Adipose tissue (tissue), 3 donors: ENCODE data around the gene ROR1. TPM values are rescaled to one million over a fixed set of nuclear protein-coding genes. Genes with fewer than 3 reads are reported as not detected.

Experiments used
- H3K27ac ChIP-seq: one replicate; pipeline ENCODE4 v1.5.1; 2013; ENCODE audit warnings: low read depth, low read length
- WGBS, 3 donors: extraction: QIAGEN DNeasy Blood & Tissue Kit; methylation state at CpG; one replicate each; pipeline ENCODE4 v1.1.7; 2013; 5-methylcytosine and 5-hydroxymethylcytosine counted together
- polyA plus RNA-seq, 3 donors: library from polyadenylated mRNA; stranded (reverse); fragments of 200-250 nt; gene quantifications; one replicate each; pipeline ENCODE4 v1.2.3, GENCODE V29; 2013
- donor health status: healthy with polysubstance abuse.
- donor health status: Bipolar disorder and iron deficiency.
- donor health status: healthy.

Gene ROR1
- polyA plus RNA-seq, 3 donors = 2.1 to 2.8 (median 2.1) TPM

DNA sequence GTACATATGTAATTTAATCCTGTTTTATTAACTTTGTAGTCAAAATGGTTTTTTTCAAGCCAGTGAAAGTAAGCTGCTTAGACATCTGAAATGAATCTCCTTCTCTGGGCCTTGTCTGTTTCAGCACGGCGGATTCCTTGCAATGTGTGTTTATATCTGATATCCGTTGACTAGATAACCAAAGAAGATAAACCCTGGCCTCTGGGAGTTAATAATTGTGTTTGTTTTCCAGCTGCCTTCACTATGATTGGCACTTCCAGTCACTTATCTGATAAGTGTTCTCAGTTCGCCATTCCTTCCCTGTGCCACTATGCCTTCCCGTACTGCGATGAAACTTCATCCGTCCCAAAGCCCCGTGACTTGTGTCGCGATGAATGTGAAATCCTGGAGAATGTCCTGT is 366.1 kb downstream of the ROR1 start:
- no peak overlapping the region for H3K27ac ChIP-seq
- 64 to 89% (median 81%) methylated on average over 10 of the region's 10 CpGs for WGBS, 3 donors

DNA sequence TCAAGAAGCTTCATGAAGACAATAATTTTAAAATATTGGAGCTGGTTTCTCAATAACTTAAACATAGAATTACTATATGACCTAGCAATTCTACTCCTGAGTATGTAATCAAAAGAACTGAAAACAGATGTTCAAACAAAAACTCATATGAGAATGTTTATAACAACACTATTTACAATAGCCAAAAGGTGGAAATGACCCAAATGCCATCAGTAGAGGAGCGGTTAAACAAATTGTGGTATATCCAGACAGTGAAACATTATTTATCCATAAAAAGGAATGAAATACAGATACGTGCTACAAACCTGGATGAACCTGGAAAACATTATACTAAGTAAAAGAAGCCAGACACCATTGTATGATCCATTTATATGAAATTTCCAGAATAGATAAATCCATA is 366.8 kb downstream of the ROR1 start:
- 65 to 94% (median 75%) methylated on average over 2 of the region's 2 CpGs for WGBS, 3 donors
- H3K27ac ChIP-seq = no peak overlapping the region

DNA sequence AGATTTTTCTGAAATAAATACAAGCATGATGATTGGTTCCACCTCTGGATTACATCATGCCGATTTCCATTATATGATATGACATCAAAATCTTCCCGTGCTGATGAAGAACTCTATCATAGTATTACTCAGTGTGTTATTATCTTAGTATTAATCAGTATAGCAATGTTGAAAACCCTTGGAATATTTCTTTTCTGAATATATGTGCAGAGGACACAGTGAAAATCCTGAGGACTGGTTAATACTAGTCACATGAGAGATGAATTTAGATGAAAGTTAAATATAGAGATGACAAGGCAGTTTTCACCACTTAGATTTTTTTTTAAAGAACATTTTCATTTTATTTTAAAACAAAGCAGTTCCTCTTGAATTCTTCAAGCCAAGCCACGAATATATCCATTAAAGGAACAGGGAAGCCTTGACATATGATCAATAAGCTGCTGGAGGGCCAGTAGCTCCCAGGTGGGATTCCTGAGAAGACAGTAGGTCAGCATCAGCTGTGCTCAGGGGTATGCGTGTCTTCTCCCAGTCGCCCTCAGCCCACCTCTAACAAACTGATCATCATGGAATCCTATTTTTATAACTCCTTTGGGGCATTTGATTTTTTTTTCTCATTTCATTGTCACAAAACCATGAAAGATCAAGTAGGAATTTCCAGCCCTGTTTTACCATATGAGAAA is 373.4 kb downstream of the ROR1 start:
- WGBS, 3 donors = 81 to 86% (median 84%) methylated on average over 5 of the region's 5 CpGs
- H3K27ac ChIP-seq = no peak overlapping the region

DNA sequence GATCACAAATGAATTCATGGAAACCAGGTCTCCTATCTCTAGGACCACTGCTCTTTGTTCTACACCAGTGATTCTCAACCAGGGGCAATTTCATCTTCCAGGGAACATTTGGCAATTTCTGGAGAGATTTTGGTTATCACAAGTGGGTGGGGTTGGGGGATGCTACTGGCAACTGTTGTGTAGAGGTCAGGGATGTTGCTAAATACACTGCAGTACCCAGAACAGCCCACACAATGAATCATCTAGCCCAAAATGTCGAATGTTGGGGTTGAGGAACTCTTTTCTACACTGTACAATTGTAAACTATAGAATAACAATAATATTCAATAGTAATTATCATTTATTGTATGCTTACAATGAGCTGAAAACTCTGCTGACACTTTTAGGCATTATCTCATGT is 373.9 kb downstream of the ROR1 start:
- H3K27ac ChIP-seq = no peak overlapping the region
- WGBS, 3 donors = 26 to 56% (median 39%) methylated on average over 1 of the region's 1 CpG

DNA sequence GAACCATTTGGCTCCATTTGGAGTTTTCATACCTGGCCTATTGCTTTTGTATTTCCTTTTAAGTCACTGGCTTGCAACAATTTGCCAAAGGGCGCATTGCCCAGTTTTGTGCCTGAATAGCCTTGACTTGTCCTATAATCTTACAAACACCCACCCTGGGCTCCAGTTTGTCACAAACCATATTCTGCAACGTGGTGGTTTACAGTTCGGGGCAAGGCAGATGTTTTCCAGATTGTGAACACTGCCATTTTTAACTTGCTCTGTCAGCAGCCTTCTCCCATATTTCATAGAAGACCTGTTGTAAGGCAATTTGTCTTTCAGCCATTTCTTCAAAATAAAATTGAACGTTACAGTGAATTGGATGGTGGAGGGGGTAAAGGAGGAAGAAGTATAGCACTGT is 376.4 kb downstream of the ROR1 start:
- 82 to 86% (median 82%) methylated on average over 4 of the region's 4 CpGs for WGBS, 3 donors

DNA sequence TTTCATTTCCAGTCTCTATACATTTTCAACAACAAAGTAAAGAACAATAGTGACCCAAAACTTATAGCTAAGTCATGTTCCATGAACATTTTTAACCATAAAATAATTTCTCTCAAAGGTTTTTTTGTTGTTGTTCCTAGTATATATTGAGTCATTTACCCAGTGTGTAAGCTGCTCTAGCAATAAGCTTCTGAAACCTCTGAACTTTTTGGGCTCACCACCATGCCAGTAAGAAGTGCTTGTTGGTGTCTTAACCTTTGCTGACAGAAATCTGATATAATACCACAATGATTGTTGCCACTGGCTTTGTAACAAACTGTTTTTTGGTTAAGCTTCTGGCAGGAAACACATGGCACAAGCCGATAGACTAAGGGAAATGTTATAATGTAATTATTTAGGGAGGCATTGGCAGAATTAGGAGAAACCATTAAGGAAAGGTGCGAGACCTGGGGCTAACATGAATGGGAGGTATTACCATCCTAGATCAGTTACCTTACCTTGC is 377.0 kb downstream of the ROR1 start:
- WGBS, 3 donors = 71 to 91% (median 71%) methylated on average over 2 of the region's 2 CpGs
- no peak overlapping the region for H3K27ac ChIP-seq

More for the DNA sequence above, 376.4 kb downstream of the ROR1 start:
- H3K27ac ChIP-seq = no peak overlapping the region

DNA sequence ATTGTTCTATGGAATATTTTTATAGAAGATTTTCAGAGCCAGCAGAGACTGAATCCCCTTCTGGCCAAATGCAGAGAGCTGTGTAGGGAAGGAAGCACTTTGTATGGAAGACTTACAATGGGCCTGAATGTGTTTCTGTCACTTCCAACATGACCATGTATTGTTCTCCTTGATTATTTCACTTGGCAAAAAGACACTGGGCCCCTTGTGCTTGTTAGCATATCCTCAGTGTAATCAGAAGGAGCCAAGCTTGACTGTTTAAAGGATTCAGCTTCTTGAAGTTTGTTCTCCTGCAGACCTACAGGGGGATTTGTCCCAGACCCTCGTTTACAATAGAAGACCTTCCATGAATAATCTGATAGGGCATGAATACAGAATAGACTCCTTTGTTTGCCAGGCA is 381.5 kb downstream of the ROR1 start:
- WGBS, 3 donors = 45 to 71% (median 59%) methylated on average over 1 of the region's 1 CpG
- no peak overlapping the region for H3K27ac ChIP-seq

DNA sequence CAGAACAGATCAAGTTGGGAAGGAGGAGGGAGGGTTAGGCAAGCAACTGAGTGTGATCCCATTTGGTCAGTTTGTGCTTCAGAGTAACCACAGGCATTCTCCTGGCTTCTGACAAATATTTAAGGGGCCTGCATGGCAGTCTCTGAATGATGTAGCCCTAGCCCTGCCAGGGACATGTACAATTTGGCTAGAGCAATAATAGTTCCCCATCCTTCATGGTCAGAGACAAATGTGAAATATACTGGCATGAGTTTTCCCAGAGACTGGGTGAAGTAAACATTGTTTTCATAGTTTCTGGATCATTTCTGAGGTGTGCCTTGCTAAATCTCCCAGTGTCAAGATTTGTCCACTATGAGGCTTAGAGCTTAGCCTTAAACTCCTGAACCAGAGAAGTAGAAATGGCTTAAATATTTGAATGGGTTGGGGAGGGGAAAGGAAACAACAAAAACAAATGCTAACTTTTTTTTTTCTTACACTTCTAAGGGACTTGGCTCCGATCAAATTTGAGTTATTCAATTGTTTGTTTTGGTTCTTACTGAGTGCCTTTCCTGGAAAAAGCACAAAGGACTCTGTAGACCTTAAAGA is 387.6 kb downstream of the ROR1 start:
- peak overlapping the region; percentile 32 for H3K27ac ChIP-seq
- WGBS, 3 donors = 8 to 59% (median 57%) methylated on average over 1 of the region's 1 CpG

DNA sequence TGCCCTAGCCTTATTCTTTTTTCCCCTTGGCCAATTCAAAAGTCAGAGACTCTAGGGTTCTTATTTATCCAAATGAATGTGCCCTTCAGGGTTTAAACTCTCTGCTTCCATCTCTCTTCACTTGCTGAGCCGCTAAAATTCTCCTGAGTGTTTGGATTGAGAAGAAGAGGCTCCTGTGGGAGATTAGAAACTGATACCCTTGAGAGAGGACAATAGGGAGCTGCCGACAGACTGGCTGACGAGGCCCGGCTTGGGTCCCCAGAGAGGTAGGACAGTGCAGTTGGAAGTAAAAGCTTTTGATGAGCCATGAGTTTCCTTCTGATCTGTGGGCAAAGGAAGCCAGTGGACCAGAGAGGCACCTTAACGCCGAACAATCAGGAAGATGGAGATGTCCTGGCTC is 388.3 kb downstream of the ROR1 start:
- no peak overlapping the region for H3K27ac ChIP-seq

DNA sequence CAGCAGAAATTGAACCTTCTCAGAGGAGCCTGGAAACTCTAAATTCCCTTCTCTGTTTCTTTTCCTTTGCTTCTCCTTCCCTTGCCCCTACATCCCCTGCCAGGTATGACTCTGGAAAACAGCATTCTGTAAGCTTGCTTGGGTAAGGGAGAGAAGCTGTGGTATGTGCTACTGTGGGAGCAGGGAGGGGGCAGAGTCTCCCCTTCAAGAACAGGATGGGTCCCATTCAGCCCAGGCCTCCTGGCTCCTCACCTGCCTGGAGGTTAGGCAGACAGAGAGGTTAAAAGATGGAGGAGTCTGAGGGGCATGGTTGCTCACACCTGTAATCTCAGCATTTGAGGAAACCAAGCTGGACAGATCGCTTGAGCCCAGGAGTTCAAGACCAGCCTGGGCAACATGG is 389.0 kb downstream of the ROR1 start:
- H3K27ac ChIP-seq = no peak overlapping the region
- 88 to 94% (median 93%) methylated on average over 1 of the region's 1 CpG for WGBS, 3 donors

More for the DNA sequence above, 388.3 kb downstream of the ROR1 start:
- WGBS, 3 donors = 76 to 81% (median 79%) methylated on average over 6 of the region's 6 CpGs

DNA sequence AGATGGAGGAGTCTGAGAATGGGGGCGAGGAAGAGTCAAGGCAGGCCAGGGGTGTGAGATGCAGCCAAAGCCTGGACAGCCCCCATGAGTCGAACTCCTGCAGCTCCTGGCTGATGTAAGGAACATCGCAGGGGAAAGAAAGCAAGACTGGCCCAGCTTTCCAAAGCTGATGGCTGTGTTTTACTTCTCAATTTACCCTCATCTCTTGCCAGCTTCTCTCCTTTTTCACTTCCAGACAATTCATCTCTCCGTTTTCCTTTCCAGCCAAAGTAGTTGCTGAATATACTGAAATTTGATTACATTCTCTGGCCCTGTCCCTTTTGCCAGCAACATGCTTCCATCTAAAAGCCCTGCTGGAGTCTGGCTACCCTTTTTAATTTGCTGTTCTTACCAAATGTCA is 389.6 kb downstream of the ROR1 start:
- H3K27ac ChIP-seq = no peak overlapping the region
- 64 to 88% (median 76%) methylated on average over 4 of the region's 4 CpGs for WGBS, 3 donors

DNA sequence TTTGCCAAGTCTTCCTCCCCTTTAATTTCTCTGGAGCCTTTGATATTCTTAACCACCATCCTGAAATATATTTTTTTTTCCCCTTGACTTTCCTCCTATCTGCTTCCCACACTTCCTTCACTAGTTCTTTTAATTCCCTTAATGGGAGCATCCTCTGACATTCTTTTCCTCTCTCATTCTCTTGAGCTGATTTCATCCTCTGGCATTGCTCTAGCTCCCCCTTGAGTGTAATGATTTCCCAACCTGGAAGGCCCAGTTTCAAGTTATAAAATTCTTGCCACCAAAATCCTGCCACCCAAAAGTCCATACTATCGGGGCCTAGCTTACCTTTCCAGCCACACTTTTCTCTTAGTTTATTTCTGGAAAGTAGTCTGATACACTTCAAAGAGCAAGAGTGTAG is 390.2 kb downstream of the ROR1 start:
- WGBS, 3 donors = 28 to 47% (median 42%) methylated on average over 1 of the region's 1 CpG
- H3K27ac ChIP-seq = no peak overlapping the region

DNA sequence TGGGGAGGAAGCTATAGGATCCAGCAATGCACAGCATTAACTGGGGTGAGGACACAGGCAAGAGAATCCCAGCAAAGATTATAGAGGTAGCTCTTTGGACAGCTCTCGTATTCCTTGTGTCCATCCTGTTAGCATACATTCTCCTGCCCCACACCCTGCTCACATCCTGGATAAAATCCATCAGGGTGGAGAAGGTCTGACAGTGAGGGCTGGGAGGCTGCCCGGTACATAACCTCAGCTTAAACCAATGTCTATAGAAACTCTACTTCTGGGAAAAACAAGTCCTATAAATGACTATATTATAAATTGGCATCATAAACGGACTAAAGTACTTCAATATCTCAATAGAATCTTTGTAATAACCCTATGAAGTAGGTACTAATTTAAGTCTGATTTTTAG is 392.8 kb downstream of the ROR1 start:
- 80 to 87% (median 86%) methylated on average over 3 of the region's 3 CpGs for WGBS, 3 donors
- no peak overlapping the region for H3K27ac ChIP-seq

DNA sequence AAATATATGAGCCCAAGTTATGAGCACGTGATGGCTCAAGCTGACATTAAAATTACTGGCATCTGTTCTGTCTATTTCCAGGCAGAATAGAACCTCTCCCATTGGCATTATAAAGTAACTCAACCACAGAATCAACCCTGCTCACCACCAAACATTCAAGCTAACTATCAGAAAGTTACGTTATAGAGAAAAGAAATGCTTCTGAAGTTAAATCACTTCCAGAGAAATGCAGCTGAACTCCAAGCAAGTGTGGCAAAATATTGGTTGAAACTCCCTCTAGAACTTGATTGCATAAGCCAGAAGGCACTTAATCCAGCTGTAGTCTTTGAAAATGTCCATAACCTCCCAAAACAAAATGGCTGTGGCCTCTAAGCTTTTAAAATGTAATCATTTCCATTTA is 393.4 kb downstream of the ROR1 start:
- WGBS, 3 donors = 64 to 73% (median 65%) methylated on average over 2 of the region's 2 CpGs
- no peak overlapping the region for H3K27ac ChIP-seq

DNA sequence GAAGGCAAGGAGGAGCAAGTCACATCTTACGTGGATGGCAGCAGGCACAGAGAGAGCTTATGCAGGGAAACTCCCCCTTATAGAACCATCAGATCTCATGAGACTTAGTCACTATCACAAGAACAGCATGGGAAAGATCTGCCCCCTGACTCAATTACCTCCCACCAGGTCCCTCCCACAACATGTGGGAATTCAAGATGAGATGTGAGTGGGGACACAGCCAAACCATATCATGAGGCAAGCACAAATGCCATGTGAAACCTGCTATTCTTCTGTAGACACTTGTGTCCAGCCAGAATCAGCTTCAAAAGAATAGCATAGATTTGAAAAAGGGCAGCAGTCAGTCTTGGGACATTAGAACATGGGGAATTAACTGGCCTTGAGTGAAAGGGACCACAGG is 397.4 kb downstream of the ROR1 start:
- no peak overlapping the region for H3K27ac ChIP-seq
- WGBS, 3 donors = 74 to 100% (median 81%) methylated on average over 1 of the region's 1 CpG

DNA sequence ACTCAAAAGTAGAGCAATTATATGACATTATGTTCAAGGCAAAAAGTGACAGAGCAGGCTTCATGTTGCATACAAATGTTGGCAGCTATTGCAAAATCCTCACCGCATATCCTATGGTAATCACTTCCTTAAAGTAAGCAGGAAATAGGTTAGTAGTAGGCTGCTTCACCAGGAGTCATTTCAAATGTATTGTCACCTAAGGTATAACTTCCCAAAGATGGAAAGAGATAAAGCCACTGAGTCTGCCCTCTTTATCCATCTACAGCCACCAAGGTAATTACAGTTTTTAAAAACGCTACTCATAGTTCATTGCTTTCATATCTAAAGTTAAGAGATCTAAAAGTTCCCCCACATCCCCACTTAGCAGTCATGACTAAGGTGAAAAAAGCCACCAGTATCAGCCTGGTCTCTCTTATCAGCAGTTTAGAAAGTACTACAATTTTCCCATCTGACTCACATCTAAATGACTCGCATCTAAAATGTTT is 398.0 kb downstream of the ROR1 start:
- H3K27ac ChIP-seq = no peak overlapping the region
- WGBS, 3 donors = 25 to 56% (median 34%) methylated on average over 3 of the region's 3 CpGs

DNA sequence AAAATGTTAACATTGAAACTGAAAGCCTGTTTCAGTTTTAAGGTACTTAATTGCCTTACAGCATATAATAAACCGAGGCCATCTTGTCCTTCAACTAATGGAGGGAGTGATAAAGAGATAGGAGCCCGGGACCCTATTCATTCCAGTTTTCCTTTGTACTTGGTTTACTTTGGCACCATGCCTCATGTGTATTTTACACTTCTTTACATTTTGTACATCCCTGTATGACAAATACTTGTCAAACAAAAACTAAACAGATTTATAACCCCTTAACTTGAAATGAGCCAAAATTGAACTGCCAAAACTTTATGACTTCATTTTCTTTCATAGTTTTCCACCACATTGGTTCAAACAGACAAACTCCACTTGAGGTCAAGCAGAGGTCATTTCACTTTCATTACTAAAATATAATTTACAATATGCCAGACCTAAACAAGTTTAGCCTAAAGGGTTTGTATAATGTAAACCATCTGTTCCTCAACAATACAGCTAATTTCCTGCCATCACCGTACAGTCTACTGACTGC is 398.7 kb downstream of the ROR1 start:
- 40 to 46% (median 44%) methylated on average over 3 of the region's 3 CpGs for WGBS, 3 donors
- H3K27ac ChIP-seq = no peak overlapping the region

DNA sequence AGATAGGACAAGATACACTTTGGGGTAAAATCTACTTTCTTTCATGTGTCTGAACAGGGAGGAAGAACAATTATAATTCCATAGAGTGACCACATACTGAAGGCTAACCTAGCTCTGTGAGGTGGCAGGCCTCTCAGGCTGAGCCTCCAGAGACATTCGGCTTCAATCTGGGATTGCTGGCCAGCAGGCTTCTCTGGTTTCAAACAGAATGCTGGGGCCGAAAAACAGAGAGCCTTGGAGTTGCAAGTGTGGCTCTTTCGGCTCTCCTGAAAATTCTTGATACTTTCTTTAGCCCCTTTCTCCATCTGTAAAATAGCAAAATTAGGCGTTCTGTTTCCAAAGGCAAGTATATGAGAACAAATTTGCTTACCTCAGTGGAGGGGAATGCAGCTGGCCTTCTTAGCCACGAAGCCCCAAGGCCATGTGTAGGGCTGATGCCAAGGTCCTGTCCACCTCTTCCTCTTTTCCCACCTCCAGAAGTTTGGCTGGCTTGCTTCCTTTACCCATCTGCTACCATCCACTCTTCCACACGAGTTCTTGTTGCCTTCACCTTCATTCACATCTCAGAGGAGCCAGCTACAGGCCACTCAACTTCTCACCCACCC is 399.6 kb downstream of the ROR1 start:
- 49 to 72% (median 61%) methylated on average over 6 of the region's 6 CpGs for WGBS, 3 donors
- no peak overlapping the region for H3K27ac ChIP-seq

DNA sequence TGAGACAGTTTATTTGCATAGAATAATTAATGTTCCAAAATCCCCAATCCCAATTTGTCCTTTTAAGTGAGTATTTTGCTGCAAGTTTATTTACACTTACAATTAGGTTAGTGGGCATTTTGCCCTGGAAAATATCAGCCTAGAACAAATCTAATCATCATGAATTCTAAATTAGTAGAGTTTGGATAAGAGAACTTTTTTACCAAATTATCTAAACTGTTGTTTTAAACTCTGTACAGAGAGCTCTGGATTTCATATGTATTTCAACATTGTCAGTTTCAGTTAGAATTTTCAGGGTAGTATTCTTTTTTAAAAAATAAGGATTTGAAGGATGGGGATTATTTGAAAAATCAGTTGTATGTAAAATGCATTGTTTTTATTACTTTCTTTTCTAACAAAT is 401.8 kb downstream of the ROR1 start:
- H3K27ac ChIP-seq = no peak overlapping the region
